Panc1 (cell line): ENCODE measurements around the gene SRC. TPM values are rescaled to one million over a fixed set of nuclear protein-coding genes. Genes with fewer than 3 reads are reported as not detected.

ENCODE experiments used
- ATAC-seq: fragments of 200-7000 bp; cut with Tn5 transposase; 2 replicates; pipeline ENCODE4 v1.9.1; 2020; ENCODE audit warnings: mild to moderate bottlenecking, moderate library complexity
- BruUV-seq: library from RNA; stranded (reverse); fragments of 400-500 nt; replicated peaks from 2 replicates; lab custom pipeline; 2021; lab: Mats Ljungman, UMichigan
- CTCF ChIA-PET: fragments of 300-600 bp; sonication (Branson Sonifier 250); formaldehyde crosslinking; loops from one replicate; lab custom pipeline; 2022; ENCODE audit warnings: antibody characterized with exemption; lab: Charles Lee
- POLR2A ChIA-PET: fragments of 300-600 bp; sonication (Branson Sonifier 250); formaldehyde crosslinking; loops from one replicate; lab custom pipeline; 2022; ENCODE audit warnings: antibody characterized with exemption; lab: Charles Lee
- DNase-seq: peaks from one replicate; pipeline ENCODE4 v3.0.0-alpha.2; 2010; ENCODE audit warnings: low read depth, low spot score
- H3K27ac ChIP-seq: 2 replicates; pipeline ENCODE4 v1.5.1; 2011; ENCODE audit warnings: mild to moderate bottlenecking, low read length, inconsistent platforms
- H3K27me3 ChIP-seq: fragments of 200-500 bp; sonication (Bioruptor generic); 2 replicates; pipeline ENCODE4 v1.6.0; 2014; ENCODE audit warnings: low read length, inconsistent platforms; ENCODE audit not compliant: control insufficient read depth, insufficient read depth
- H3K36me3 ChIP-seq: fragments of 200-500 bp; sonication (Bioruptor generic); 2 replicates; pipeline ENCODE4 v1.5.1; 2014; ENCODE audit warnings: inconsistent platforms, mild to moderate bottlenecking, low read length, moderate library complexity; ENCODE audit not compliant: control insufficient read depth, insufficient read depth
- H3K4me1 ChIP-seq: 2 replicates; pipeline ENCODE4 v1.5.1; 2011; ENCODE audit warnings: inconsistent platforms, mild to moderate bottlenecking, low read length, moderate library complexity; ENCODE audit not compliant: control insufficient read depth, insufficient read depth
- H3K4me3 ChIP-seq, 2 experiments: 2 replicates each; pipeline ENCODE4 v1.5.1; 2011 to 2012; ENCODE audit warnings: low read depth in 2 of 2, low read length in 2 of 2, mild to moderate bottlenecking in 2 of 2, inconsistent platforms in 1 of 2, moderate library complexity in 1 of 2
- H3K9me3 ChIP-seq: fragments of 200-500 bp; sonication (Bioruptor generic); 2 replicates; pipeline ENCODE4 v1.5.1; 2014; ENCODE audit warnings: low read depth, mild to moderate bottlenecking, inconsistent platforms, low read length, moderate library complexity; ENCODE audit not compliant: control insufficient read depth, insufficient read depth
- CTCF ChIP-seq: fragments of 450-650 bp; IDR thresholded peaks from 2 replicates; pipeline ENCODE4 v1.5.1; 2017; ENCODE audit warnings: mild to moderate bottlenecking
- POLR2AphosphoS5 ChIP-seq: IDR thresholded peaks from 2 replicates; pipeline ENCODE4 v1.6.1; 2012; ENCODE audit warnings: mild to moderate bottlenecking, low read depth, low read length, moderate library complexity
- REST ChIP-seq, 2 experiments: IDR thresholded peaks; 2 replicates each; pipeline ENCODE4 v1.6.1; 2011 to 2012; ENCODE audit warnings: low read depth in 2 of 2, control low read depth in 1 of 2, low read length in 1 of 2, mild to moderate bottlenecking in 1 of 2, moderate library complexity in 1 of 2; ENCODE audit not compliant: insufficient read depth in 1 of 2
- SIN3A ChIP-seq: IDR thresholded peaks from 2 replicates; pipeline ENCODE4 v1.6.1; 2012; ENCODE audit warnings: low read depth, mild to moderate bottlenecking, low read length, moderate library complexity, borderline replicate concordance; ENCODE audit not compliant: insufficient read depth
- TCF7L2 ChIP-seq: IDR thresholded peaks from 2 replicates; pipeline ENCODE4 v1.6.1; 2011; ENCODE audit warnings: mild to moderate bottlenecking, low read depth, low read length, inconsistent platforms
- in situ Hi-C: cut with HindIII; loops from 2 replicates; pipeline ENCODE4 v1.10.0; 2016; ENCODE audit warnings: low sequenced_read_pairs, low pct_unique_long_range_greater_than_20kb
- intact Hi-C: fragments of 100-400 bp; cut with micrococcal nuclease; formaldehyde crosslinking; loops from one replicate; pipeline ENCODE4 v1.10.0; 2022; ENCODE audit not compliant: unreplicated experiment
- total RNA-seq: library from RNA; stranded (reverse); gene quantifications from one replicate; pipeline ENCODE4 v1.2.1, GENCODE V29; 2021; ENCODE audit not compliant: unreplicated experiment

Gene SRC
- total RNA-seq, 1 experiment from 2014 or later: 24.9 TPM

DNA sequence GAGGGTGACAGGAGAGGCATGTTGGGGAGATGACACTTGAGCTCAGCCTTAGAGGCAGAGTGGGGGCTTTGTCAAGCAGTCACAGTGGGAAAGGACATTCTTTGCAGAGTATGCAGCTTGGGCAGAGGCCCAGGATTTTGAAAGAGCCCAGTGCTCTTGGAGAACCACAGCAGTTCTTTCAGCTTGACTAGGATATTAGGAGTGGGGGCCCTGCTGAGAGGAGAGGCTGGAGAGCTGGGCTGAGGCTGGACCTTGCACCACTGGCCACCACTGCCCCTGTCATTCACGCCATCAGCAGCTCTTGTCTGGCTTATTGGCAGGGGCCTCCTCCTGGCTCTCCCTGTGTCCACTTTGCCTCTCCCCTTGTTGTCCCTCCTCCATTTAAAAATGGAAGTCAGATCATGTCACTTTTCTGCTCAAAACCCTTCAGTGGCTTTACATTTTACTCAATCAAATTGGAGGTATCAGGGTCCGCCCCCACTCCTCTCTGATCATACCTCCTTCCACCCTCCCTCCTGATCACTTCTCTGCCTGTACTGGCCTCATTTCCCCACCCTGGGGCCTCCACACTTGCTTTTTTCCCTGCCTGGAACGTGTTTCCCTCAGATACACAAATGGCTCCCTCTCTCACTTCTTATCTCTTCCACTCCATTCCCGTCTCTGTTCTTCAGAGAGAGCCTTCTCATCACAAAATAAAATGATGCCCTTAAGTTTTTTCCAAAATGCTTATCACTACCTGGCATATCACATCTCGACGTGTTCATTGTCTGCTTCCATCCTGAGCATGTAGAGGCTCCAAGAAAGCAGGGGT, 46.0 kb upstream of the SRC start:
- TF ChIP-seq TCF7L2: no peak
- POLR2A ChIA-PET: no interaction called here
- H3K27me3 ChIP-seq: no peaks in the 10 kb centered on the region
- intact Hi-C loops: no loop called here
- peaks cover 14% of the 10 kb centered on the region for H3K4me1 ChIP-seq
- BruUV-seq: no TSS peak
- DNase-seq (no peak), ATAC-seq (no peak)
- peaks cover 2% of the 10 kb centered on the region; the same call in 1 of the 2 replicates for H3K36me3 ChIP-seq
- no peak overlapping the region for H3K4me3 ChIP-seq
- in situ Hi-C loops: no loop called here
- H3K27ac ChIP-seq: no peak overlapping the region
- H3K9me3 ChIP-seq: no peaks in the 10 kb centered on the region
- CTCF ChIA-PET: no interaction called here

DNA sequence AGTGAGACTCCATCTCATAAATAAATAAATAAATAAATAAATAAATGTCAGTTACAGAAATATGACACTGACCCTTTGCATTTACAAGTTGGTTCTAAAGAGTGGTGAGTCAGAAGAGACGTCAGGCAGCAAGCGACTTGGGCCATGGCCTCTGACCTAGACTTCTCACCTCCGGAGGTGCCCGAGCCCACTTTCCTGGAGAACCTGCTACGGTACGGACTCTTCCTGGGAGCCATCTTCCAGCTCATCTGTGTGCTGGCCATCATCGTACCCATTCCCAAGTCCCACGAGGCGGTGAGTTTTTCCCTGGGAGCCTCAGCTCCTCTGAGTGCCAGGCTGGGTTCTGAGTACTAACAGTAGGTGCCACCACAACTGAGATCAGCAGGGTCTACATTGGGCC, 44.8 kb upstream of the SRC start:
- ATAC-seq (no peak), DNase-seq (no peak)
- intact Hi-C loops: no loop called here
- BruUV-seq: no TSS peak
- no peak for TF ChIP-seq REST (IDR thresholded peaks at IDR 0.05; ENCODE audit: insufficient read depth in 1 of 2, low read depth in 2 of 2, low read length in 1 of 2)
- no peak for TF ChIP-seq POLR2AphosphoS5
- TF ChIP-seq CTCF: no peak
- TF ChIP-seq SIN3A: no peak
- no peak for TF ChIP-seq TCF7L2
- ChIA-PET CTCF (no interaction called here), POLR2A (no interaction called here)
- H3K27ac ChIP-seq: no peak overlapping the region
- in situ Hi-C loops: no loop called here
- H3K27me3 ChIP-seq: no peaks in the 10 kb centered on the region
- H3K9me3 ChIP-seq: no peaks in the 10 kb centered on the region
- no peak overlapping the region for H3K4me3 ChIP-seq
- peaks cover 2% of the 10 kb centered on the region; the same call in 1 of the 2 replicates for H3K36me3 ChIP-seq
- H3K4me1 ChIP-seq: 0 out of 2 replicates have a peak, but pooled peaks cover 8% of the 10 kb centered on the region

DNA sequence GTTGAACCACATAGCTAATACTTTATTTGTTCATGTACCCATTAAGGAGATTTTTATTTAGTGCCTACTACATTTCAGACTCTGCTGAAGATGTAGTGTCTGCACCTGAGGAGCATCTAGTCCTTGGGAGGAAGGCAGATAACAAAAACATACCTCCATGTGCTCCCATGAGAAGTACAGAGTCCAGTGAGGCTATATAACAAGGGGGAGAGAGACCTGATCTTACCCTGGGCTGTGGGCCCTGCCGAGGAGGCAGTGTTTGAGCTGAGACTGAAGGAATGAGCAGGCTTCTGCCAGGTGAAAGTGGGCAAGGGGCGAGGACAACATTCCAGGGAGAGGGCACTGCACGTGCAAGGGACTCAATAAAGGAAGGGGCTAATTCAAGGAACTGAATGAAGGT, 44.4 kb upstream of the SRC start:
- in situ Hi-C loops: no loop called here

More for the DNA sequence above, 44.4 kb upstream of the SRC start:
- intact Hi-C loops: no loop called here
- CTCF ChIA-PET: no interaction called here
- no peaks in the 10 kb centered on the region for H3K27me3 ChIP-seq
- no peak overlapping the region for H3K27ac ChIP-seq
- peaks cover 4% of the 10 kb centered on the region; the same call in 1 of the 2 replicates for H3K36me3 ChIP-seq
- H3K9me3 ChIP-seq: no peaks in the 10 kb centered on the region
- POLR2A ChIA-PET: no interaction called here
- ATAC-seq: no peak
- H3K4me3 ChIP-seq: no peak overlapping the region
- DNase-seq: no peak
- 0 out of 2 replicates have a peak, but pooled peaks cover 3% of the 10 kb centered on the region for H3K4me1 ChIP-seq
- TF ChIP-seq POLR2AphosphoS5 (no peak), CTCF (no peak), SIN3A (no peak), REST (IDR thresholded peaks at IDR 0.05; ENCODE audit: insufficient read depth in 1 of 2, low read depth in 2 of 2, low read length in 1 of 2) (no peak), TCF7L2 (no peak)
- BruUV-seq: no TSS peak
